Coronary artery (tissue), 2 donors: ENCODE measurements around the gene PRSS21.

Source experiments
- DNase-seq: peaks from one replicate; pipeline ENCODE4 v3.0.0-alpha.2; 2017; ENCODE audit warnings: low spot score
- H3K27ac ChIP-seq, 2 donors: fragments of 200-600 bp; sonication (generic); one replicate each; pipeline ENCODE4 v1.5.1; 2016 to 2019
- H3K4me3 ChIP-seq: fragments of 200-600 bp; sonication (generic); 2 replicates; pipeline ENCODE4 v1.5.1; 2016; ENCODE audit warnings: mild to moderate bottlenecking, moderate library complexity
- CTCF ChIP-seq: fragments of 200-600 bp; sonication (generic); IDR thresholded peaks from one replicate; pipeline ENCODE4 v1.5.1; 2019; ENCODE audit warnings: antibody characterized with exemption

Gene PRSS21

GRCh38 chr16:2826591-2827373, 9.7 kb downstream of the PRSS21 start:
- Histone ChIP-seq H3K4me3 (no peak overlapping the region), H3K27ac (no peak overlapping the region)
- no peak for DNase-seq
- TF ChIP-seq CTCF, result no peak

GRCh38 chr16:2827374-2827791, 10.3 kb downstream of the PRSS21 start:
- H3K4me3 ChIP-seq, result no peak overlapping the region
- no peak overlapping the region for H3K27ac ChIP-seq
- no peak for DNase-seq
- no peak for TF ChIP-seq CTCF

GRCh38 chr16:2827831-2828520, 10.9 kb downstream of the PRSS21 start:
- TF ChIP-seq CTCF, result no peak
- no peak for DNase-seq
- no peak overlapping the region for H3K27ac ChIP-seq
- no peak overlapping the region for H3K4me3 ChIP-seq

- no peak for DNase-seq
- no peak overlapping the region for H3K4me3 ChIP-seq
- no peak for TF ChIP-seq CTCF
- no peak overlapping the region for H3K27ac ChIP-seq
These were observed 11.4 kb downstream of the PRSS21 start for GRCh38 chr16:2828521-2828840.

GRCh38 chr16:2828876-2829430, 11.9 kb downstream of the PRSS21 start:
- TF ChIP-seq CTCF, result no peak
- no peak for DNase-seq
- Histone ChIP-seq H3K4me3 (no peak overlapping the region), H3K27ac (no peak overlapping the region)

- no peak for DNase-seq
- H3K4me3 ChIP-seq, result no peak within 1 kb of the TSS
- TF ChIP-seq CTCF, result no peak
- no peak within 1 kb of the TSS for H3K27ac ChIP-seq
These were observed 12.7 kb downstream of the PRSS21 start, which contains the start of gene ZG16B for GRCh38 chr16:2829501-2830354. Gene ZG16B (plus strand): TSS chr16:2830303. CDS start chr16:2830442, 139 bp downstream.
